ENCODE results near the gene DGKQ.

Gene DGKQ

GRCh38 chr4:1009542-1010394, 36.4 kb upstream of the DGKQ start:
- Histone ChIP-seq H3K4me2 (ENCODE audit: low read length, poor library complexity, severe bottlenecking) (peak overlapping the region; percentile 98), H2BK12ac (ENCODE audit: low read length in 2 of 2) (peak overlapping the region; percentile 67 to 91), H3K27me3 (ENCODE audit: control insufficient read depth in 1 of 2, insufficient read depth in 1 of 2, low read length in 2 of 2) (peaks cover 32 to 39% of the 10 kb centered on the region in 2 experiments), H4K8ac (ENCODE audit: low read length) (peak overlapping the region; percentile 27), H3K23ac (ENCODE audit: low read length in 2 of 2) (no peak overlapping the region), H4K91ac (ENCODE audit: low read length) (peak overlapping the region; percentile 0), H2AFZ (ENCODE audit: low read depth, low read length) (peak overlapping the region; percentile 88), H3K79me1 (replicated peaks; ENCODE audit: low read length, poor library complexity, severe bottlenecking) (peaks cover 21% of the 10 kb centered on the region), H2BK15ac (ENCODE audit: low read depth, poor library complexity, severe bottlenecking) (peak overlapping the region; percentile 46), H3K18ac (ENCODE audit: low read depth in 1 of 2, low read length in 2 of 2) (peak overlapping the region; percentile 52 to 81), H2AK5ac (ENCODE audit: low read length, severe bottlenecking) (no peak overlapping the region), H3K14ac (ENCODE audit: low read length in 2 of 2) (peak overlapping the region in 1 of 2 experiments; percentile 64), H2BK5ac (ENCODE audit: low read depth, low read length, poor library complexity, severe bottlenecking) (no peak overlapping the region), H3K27ac (ENCODE audit: low read length, poor library complexity, severe bottlenecking) (no peak overlapping the region), H3K4ac (ENCODE audit: low read depth in 1 of 2, low read length in 2 of 2) (peak overlapping the region in 1 of 2 experiments; percentile 83), H3K9ac (ENCODE audit: low read length) (peak overlapping the region; percentile 78), H3K9me3 (ENCODE audit: control insufficient read depth, low read length) (peaks cover 6% of the 10 kb centered on the region), H3K4me3 (ENCODE audit: insufficient read depth in 1 of 2, low read depth in 1 of 2, low read length in 2 of 2) (peak overlapping the region; percentile 60 to 85), H3K36me3 (ENCODE audit: control insufficient read depth in 1 of 2, insufficient read depth in 2 of 2, low read depth in 1 of 2, low read length in 2 of 2) (peaks cover 3 to 25% of the 10 kb centered on the region in 2 experiments), H3K4me1 (ENCODE audit: control insufficient read depth, insufficient read depth, low read depth, low read length) (peaks cover 45% of the 10 kb centered on the region), H2BK120ac (ENCODE audit: low read depth, low read length) (peak overlapping the region; percentile 74)
- 1% methylated on average over 51 of the region's 109 CpGs for WGBS
- DNase-seq: peak; percentile 53

- Histone ChIP-seq H2BK120ac (ENCODE audit: low read depth, low read length) (peak overlapping the region; percentile 74), H2BK15ac (ENCODE audit: low read depth, poor library complexity, severe bottlenecking) (no peak overlapping the region), H3K27me3 (ENCODE audit: control insufficient read depth in 1 of 2, insufficient read depth in 1 of 2, low read length in 2 of 2) (peaks cover 40 to 45% of the 10 kb centered on the region in 2 experiments), H3K4me3 (ENCODE audit: insufficient read depth in 1 of 2, low read depth in 1 of 2, low read length in 2 of 2) (peak overlapping the region; percentile 60 to 85), H3K23ac (ENCODE audit: low read length in 2 of 2) (peak overlapping the region in 1 of 2 experiments; percentile 71), H3K18ac (ENCODE audit: low read depth in 1 of 2, low read length in 2 of 2) (peak overlapping the region; percentile 31 to 52), H3K4me2 (ENCODE audit: low read length, poor library complexity, severe bottlenecking) (peak overlapping the region; percentile 96), H3K36me3 (ENCODE audit: control insufficient read depth in 1 of 2, insufficient read depth in 2 of 2, low read depth in 1 of 2, low read length in 2 of 2) (peaks cover 3 to 19% of the 10 kb centered on the region in 2 experiments), H3K9ac (ENCODE audit: low read length) (peak overlapping the region; percentile 78), H3K4me1 (ENCODE audit: control insufficient read depth, insufficient read depth, low read depth, low read length) (peaks cover 43% of the 10 kb centered on the region), H3K14ac (ENCODE audit: low read length in 2 of 2) (peak overlapping the region in 1 of 2 experiments; percentile 35), H4K91ac (ENCODE audit: low read length) (peak overlapping the region; percentile 73), H2BK12ac (ENCODE audit: low read length in 2 of 2) (peak overlapping the region in 1 of 2 experiments; percentile 91), H4K8ac (ENCODE audit: low read length) (peak overlapping the region; percentile 27), H3K27ac (ENCODE audit: low read length, poor library complexity, severe bottlenecking) (no peak overlapping the region), H3K4ac (ENCODE audit: low read depth in 1 of 2, low read length in 2 of 2) (peak overlapping the region; percentile 65 to 83), H2AFZ (ENCODE audit: low read depth, low read length) (peak overlapping the region; percentile 87), H2AK5ac (ENCODE audit: low read length, severe bottlenecking) (no peak overlapping the region), H2BK5ac (ENCODE audit: low read depth, low read length, poor library complexity, severe bottlenecking) (no peak overlapping the region), H3K79me1 (replicated peaks; ENCODE audit: low read length, poor library complexity, severe bottlenecking) (peaks cover 15% of the 10 kb centered on the region), H3K9me3 (ENCODE audit: control insufficient read depth, low read length) (peaks cover 6% of the 10 kb centered on the region)
- WGBS: 15% methylated on average over 30 of the region's 36 CpGs
- DNase-seq: peak; percentile 13
Observed at GRCh38 chr4:1008840-1009541, 35.6 kb upstream of the DGKQ start.

GRCh38 chr4:1006856-1007255, 33.5 kb upstream of the DGKQ start:
- Histone ChIP-seq H2BK5ac (ENCODE audit: low read depth, low read length, poor library complexity, severe bottlenecking) (no peak overlapping the region), H2BK15ac (ENCODE audit: low read depth, poor library complexity, severe bottlenecking) (no peak overlapping the region), H3K9me3 (ENCODE audit: control insufficient read depth, low read length) (peaks cover 6% of the 10 kb centered on the region), H3K4me2 (ENCODE audit: low read length, poor library complexity, severe bottlenecking) (no peak overlapping the region), H2AFZ (ENCODE audit: low read depth, low read length) (no peak overlapping the region), H4K91ac (ENCODE audit: low read length) (no peak overlapping the region), H2BK120ac (ENCODE audit: low read depth, low read length) (no peak overlapping the region), H3K27ac (ENCODE audit: low read length, poor library complexity, severe bottlenecking) (no peak overlapping the region), H2AK5ac (ENCODE audit: low read length, severe bottlenecking) (no peak overlapping the region), H3K9ac (ENCODE audit: low read length) (no peak overlapping the region), H3K4me1 (ENCODE audit: control insufficient read depth, insufficient read depth, low read depth, low read length) (peaks cover 38% of the 10 kb centered on the region), H3K18ac (ENCODE audit: low read depth in 1 of 2, low read length in 2 of 2) (no peak overlapping the region), H3K27me3 (ENCODE audit: control insufficient read depth in 1 of 2, insufficient read depth in 1 of 2, low read length in 2 of 2) (peaks cover 52 to 60% of the 10 kb centered on the region in 2 experiments), H3K14ac (ENCODE audit: low read length in 2 of 2) (no peak overlapping the region), H4K8ac (ENCODE audit: low read length) (no peak overlapping the region), H3K36me3 (ENCODE audit: control insufficient read depth in 1 of 2, insufficient read depth in 2 of 2, low read depth in 1 of 2, low read length in 2 of 2) (peaks cover 0 to 9% of the 10 kb centered on the region in 2 experiments), H3K23ac (ENCODE audit: low read length in 2 of 2) (no peak overlapping the region), H3K4me3 (ENCODE audit: insufficient read depth in 1 of 2, low read depth in 1 of 2, low read length in 2 of 2) (no peak overlapping the region), H3K4ac (ENCODE audit: low read depth in 1 of 2, low read length in 2 of 2) (no peak overlapping the region), H2BK12ac (ENCODE audit: low read length in 2 of 2) (no peak overlapping the region), H3K79me1 (replicated peaks; ENCODE audit: low read length, poor library complexity, severe bottlenecking) (no peaks in the 10 kb centered on the region)
- DNase-seq: no peak
- WGBS: 91% methylated on average over 5 of the region's 5 CpGs
